Erythroblast (primary cell): ENCODE data around the gene ZNF628.
"Not testable (repeated sequence)": the region's sequence is repeated elsewhere in the genome, so short reads cannot be mapped to it uniquely, and the experiment has no call there.

Source experiments
- DNase-seq, 2 experiments: peaks; one replicate each; lab custom pipeline; 2025; lab: John Stamatoyannopoulos, UW
- GATA1 ChIP-seq: IDR thresholded peaks from 2 replicates; pipeline ENCODE4 v1.6.1; 2011; ENCODE audit warnings: low read depth, mild to moderate bottlenecking, control low read depth, low read length, moderate library complexity
- POLR2A ChIP-seq: IDR thresholded peaks from 2 replicates; pipeline ENCODE4 v1.6.1; 2011; ENCODE audit warnings: mild to moderate bottlenecking, low read length

The ZNF628 gene

DNA sequence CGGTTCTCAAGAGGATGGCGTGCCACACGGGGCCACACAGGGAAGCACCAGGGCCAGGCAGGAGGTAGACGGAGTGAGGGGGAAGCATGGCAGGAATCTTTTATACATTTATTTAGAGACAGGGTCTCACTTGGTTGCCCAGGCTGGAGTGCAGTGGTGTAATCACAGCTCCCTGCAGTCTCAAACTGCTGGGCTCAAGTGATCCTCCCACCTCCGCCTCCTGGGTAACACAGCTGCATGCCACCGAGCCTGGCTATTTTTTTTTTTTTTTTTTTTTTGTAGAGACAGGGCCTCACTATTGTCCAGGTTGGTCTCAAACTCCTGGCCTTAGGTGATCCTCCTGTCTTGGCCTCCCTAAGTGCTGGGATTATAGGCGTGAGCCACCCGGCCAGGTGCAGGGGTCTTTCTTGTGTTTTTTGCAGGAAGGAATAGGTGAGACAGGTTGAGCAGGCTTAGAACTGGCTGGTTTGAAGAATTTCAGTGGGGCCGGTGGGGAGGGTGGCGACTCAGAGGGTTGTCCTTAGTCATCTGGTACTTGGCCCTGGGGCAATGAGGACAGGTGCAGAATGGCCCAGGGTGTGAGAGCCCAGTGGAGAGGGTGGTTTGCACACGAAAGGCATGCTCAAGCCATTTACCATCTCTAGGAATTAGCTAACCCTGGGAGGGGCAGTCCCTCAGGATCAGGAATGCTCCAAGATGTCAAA lies 19.4 kb downstream of the ZNF628 start:
- TF ChIP-seq GATA1 (no peak), POLR2A (no peak)

DNA sequence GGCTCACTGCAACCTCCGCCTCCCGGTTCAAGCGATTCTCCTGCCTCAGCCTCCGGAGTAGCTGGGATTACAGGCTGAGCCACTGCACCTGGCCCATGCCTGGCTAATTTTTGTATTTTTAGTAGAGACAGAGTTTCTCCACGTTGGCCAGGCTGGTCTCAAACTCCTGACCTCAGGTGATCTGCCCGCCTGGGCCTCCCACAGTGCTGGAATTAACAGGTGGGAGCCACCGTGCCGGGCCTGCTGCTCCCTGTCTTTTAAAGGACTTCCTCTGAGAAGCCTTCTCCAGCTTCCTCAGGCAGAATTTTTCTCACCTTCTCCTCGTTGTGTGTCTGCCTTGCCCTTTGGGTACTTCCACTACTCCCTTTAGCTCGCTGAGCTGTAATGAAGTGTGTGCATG lies 20.4 kb downstream of the ZNF628 start:
- DNase-seq, result not testable (repeated sequence)

More for the DNA sequence above, 19.4 kb downstream of the ZNF628 start:
- DNase-seq, result no peak

DNA sequence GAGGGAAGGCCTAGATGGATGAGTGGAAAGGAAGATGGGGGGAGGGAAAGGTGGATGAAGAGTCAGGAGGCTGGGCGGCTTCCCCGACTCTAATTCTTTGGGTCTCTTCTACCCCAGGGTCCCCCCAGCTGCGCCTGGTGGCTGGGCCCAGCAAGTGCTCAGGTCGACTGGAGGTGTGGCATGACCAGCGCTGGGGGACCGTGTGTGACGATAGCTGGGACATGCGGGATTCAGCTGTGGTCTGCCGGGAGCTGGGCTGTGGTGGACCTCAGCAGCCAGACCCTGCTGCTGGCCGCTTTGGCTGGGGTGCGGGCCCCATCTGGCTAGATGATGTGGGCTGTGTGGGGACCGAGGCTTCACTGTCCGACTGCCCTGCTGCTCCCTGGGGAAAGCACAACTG lies 21.3 kb downstream of the ZNF628 start:
- TF ChIP-seq POLR2A (no peak), GATA1 (no peak)
- DNase-seq, result no peak

DNA sequence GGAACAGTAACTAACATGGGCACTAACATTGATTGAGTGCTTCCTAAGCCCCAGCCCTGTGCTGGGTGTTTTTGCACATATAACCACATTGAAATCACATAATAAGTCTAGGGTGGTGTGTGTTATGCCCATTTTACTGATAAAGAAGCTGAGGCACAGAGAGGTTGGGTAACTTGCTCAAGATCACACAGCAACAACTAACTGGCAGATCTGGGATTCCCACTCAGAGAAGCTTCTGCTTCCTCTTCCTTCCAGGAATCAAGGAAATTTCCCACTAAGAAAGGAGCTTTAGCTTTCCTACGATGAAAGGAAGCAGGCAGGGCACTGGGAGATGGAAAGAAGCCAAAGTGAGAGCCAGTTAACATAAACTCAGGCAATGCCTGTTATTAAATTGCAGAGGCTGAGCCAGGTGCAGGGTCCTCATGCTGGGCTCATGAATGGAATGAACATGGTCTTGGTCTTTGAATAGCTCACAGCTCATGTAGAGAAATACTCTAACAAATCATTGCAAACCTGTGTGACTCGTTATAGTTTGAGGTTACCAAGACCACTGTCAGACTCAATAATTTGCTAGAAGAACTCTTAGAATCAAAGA lies 21.9 kb downstream of the ZNF628 start:
- DNase-seq, result no peak
- no peak for TF ChIP-seq GATA1
- TF ChIP-seq POLR2A, result no peak

DNA sequence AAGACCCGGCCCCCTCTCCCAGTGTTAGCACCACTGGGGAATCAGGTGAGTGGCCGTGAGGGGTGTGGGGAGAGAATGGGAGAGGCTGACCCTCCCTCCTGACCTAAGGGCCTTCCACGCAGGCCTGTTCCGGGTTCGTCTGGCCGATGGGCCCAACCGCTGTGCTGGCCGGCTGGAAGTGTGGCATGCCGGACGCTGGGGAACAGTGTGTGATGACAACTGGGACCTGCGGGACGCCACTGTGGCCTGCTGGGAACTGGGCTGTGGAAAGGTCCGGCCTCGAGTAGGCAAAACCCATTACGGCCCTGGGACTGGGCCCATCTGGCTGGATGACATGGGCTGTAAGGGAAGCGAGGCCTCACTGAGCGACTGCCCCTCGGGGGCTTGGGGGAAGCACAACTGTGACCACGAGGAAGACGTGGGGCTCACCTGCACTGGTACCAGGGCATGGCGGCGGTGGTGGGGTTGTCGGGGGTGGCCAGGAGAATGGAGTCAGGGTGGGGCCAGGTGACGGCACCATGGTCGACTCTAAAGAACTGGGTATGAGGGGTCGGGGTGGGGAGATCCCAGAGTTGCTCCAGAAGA lies 24.0 kb downstream of the ZNF628 start:
- TF ChIP-seq GATA1, result no peak
- TF ChIP-seq POLR2A, result no peak
- DNase-seq, result no peak

DNA sequence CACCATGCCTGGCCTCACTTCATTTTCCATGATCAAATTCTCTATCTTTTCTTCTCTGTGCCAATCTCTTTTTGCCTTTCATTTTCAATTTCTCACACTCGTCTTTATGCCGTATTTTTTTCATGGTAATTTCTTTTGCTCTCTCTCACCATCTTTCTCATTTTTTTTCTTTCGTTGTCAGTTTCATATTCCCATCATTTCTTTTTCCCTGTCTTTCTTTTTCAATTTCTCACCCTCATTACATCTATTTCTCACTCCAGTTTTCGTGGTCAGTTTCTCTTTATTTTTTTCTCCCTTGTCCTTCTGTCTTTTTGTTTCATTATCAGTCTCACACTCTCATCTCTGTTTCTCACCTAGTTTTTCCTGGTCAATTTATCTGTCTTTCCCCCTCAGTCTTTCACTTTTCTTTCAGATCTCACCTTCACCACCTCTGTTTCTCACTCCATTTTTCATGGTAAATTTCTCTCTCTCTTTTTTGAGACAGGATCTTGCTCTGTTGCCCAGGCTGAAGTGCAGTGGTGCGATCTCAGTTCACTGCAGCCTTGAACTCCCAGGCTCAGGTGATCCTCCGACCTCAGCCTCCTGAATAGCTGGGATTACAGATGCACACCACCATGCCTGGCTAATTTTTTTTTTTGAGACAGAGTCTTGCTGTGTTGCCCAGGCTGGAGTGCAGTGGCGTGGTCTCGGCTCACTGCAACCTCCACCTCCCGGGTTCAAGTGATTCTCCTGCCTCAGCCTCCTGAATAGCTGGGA lies 26.0 kb downstream of the ZNF628 start:
- no peak for DNase-seq
- TF ChIP-seq POLR2A, result no peak
- no peak for TF ChIP-seq GATA1

DNA sequence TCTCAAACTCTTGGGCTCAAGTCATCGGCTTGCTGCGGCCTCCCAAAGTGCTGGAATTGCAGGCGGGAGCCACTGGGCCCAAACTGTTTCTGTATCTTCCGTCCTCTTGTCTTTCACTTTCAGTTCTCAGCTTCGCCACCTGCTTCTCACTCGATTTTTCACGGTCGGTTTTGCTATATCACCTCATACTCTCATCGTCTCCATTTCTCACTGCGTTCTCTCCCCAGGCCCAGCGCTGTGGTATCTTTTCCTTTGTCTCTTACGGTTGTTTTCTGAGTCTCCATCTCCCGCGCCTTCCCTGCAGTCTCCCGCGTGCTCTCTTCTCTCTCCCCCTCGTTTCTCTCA lies 26.7 kb downstream of the ZNF628 start:
- DNase-seq, result no peak
- TF ChIP-seq POLR2A (no peak), GATA1 (no peak)

DNA sequence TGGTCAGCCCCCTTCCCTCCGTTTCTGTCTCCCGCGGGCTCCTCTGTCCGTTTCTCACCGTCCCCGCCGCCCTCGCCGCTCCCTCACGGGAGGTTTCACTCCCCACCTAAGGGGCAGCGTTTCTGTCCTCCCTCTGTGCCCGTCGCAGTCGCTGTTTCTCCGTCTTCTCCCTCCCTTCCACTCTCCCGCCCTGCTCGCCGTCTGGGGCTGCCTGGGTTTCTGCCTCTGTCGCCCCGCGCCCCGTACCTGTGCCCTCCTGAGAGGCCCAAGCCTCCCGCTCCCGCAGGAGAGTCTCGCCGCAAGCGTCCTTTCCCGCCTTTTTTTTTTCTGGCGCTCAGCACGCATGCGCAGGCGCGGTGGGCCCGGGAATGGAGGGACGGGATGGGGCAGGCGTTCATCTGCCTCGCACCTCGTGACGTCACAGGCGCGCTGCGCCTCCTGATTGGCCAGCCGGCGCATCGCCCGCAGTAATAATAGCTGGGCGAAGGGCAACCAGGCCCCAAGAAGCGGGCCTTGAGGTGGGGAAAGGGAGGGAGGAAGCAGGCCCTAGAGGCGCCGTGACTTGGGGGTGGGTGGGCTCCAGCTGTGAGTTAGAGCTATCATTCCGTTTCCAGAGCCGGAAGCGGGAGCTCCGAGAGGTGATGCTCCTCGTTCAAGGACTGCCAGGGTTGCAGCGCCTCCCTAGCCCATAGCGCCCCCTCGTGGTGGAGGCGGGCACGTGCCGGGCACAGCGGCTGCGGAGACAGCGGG lies 27.3 kb downstream of the ZNF628 start:
- TF ChIP-seq GATA1, result no peak
- no peak for TF ChIP-seq POLR2A
- DNase-seq, result peak; percentile 92 to 95

DNA sequence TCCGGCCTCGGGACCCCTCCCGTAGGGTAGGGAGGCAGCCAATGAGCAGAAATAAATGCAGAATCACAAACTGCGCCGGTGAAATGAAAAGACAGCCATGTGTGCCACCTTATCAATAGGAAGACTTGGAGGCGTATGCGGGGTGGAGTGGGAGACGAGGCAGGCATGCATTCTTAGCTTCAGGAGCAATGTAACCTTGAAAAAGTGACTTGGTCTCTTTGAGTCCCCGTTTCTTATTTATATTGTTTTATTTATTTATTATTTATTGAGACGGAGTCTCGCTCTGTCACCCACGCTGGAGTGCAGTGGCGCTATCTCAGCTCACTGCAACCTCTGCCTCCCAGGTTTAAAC lies 27.8 kb downstream of the ZNF628 start:
- no peak for DNase-seq
- TF ChIP-seq POLR2A (no peak), GATA1 (no peak)

DNA sequence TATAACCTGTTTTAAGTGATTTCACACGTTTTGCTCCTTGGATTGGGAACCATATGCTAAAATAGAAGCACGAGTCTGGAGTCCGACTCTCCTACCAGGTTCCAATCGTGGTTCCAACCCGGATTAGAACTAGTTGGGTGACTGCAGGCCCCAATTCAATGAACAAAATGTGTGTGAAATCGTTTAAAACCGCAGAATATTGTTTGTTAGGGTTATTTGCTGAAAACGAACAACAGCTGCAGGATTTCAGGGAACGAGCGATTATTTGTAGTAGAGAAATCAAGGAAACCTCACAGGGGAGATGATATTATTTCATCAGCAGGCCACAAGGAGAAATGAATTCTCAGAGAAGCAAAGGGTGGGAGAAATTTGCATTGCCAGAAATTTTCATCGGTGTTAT lies 28.6 kb downstream of the ZNF628 start:
- no peak for DNase-seq
- TF ChIP-seq POLR2A (no peak), GATA1 (no peak)

DNA sequence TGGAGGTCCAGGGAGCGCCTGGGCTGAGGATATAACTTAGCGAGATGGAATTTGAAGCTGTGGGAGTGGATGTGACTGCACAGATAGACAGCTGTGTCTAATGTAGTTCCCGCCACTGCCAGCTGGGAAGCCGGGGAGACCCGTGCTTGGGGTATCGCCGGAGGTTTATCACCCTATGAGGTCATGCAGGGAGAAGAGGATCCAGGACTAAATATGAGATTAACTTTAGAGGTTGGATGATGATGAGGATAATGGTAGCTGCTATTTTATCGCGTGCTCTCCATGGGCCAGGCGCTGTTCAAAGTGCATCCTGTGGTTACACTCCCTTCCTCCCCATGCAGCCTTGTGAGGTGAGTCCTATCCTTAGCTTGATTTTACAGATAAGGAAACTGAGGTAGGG lies 31.7 kb downstream of the ZNF628 start:
- TF ChIP-seq POLR2A (no peak), GATA1 (no peak)
- no peak for DNase-seq

DNA sequence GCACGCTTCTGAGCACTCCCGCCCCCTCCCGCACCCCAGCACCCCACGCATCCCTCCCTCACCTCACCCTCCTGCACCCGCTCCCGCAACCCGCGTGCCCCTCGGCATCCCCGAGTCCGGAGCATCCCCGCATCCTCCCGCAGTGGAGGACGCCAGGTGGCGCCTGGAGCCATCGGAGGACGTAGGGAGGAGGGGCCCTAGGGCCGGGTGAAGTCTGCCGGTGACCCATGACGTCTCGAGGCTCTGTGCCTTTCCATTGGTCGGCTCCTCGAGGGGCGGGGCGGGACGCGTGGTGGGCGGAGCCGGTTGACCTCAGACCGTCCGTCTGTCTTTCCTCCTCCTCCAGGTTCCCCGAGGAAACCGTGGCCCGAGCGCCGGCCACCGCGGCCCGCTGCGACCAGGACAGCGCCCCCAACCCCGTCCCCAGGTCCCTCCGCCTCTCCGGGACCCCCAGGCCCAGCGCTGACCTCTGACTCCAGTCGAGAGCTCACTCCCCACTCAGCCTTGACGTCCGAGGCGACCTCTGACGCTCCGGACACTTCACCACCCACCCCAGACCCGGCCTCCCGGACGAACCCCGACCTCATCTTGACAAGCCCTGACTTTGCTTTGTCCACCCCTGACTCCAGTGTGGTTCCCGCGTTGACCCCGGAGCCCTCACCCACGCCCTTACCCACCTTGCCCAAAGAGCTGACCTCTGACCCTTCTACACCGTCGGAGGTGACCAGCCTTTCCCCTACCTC lies 40.6 kb downstream of the ZNF628 start:
- DNase-seq, result peak; percentile 94 to 97
- TF ChIP-seq GATA1 (no peak), POLR2A (no peak)
